Tibial nerve (tissue), 3 donors: ENCODE results near the gene RBM17.

Source experiments
- POLR2A ChIP-seq, 2 donors: fragments of 450-650 bp; IDR thresholded peaks; one replicate each; pipeline ENCODE4 v1.6.1; 2017; ENCODE audit warnings: antibody characterized with exemption in 2 of 2, mild to moderate bottlenecking in 2 of 2, moderate library complexity in 2 of 2
- TF ChIP-seq, protein P1 (sequence below), 5 experiments: fragments of 200-600 bp in 3 of 5; fragments of 450-650 bp in 2 of 5; sonication (generic) in 3 of 5; IDR thresholded peaks; one replicate each; pipeline ENCODE4 v1.5.1; 2016 to 2019; ENCODE audit warnings: antibody characterized with exemption in 5 of 5, mild to moderate bottlenecking in 3 of 5, moderate library complexity in 2 of 5

DNA sequence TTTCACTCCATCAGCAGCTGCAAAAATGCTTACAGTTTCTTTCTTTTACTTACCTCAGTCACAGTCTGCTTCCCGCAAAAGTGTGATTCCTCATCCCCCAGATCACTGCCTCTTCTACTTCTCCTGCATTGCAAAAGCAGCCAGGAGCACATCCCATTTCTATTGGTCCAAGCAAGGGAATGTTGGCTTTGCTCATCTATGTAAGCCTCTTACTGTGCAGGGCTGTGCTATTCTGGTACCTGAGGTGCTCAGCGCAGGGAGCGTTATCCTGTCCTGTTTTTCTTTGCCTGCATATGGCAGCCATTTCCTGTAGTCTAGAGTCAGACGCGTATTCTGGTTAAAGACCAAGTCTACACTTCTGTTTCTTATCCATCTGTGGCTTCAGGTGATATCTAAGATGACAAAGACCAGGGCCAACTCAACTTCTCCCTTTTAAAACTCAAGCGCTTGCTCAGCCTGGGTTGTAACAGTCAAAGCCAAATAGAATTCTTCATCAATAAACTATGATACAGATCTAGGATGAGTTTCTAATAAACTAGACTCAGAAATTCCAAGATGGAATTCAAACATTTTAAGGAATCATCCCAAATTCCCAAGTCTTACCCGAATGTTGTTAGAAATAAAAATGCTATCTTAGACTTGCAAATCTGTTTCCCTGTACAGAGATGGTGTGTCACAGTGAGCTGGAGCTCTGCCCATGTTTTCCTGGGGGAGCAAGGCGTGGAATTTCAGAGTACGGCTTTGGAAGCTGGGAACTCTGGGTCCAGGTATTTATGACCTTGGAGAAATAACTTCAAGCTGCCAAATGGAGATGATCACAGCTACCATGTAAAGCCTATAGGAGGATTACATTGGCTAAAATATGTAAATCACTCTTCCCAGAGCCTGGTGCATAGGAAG lies 6.1 kb upstream of the RBM17 start:
- TF ChIP-seq, protein P1, sequence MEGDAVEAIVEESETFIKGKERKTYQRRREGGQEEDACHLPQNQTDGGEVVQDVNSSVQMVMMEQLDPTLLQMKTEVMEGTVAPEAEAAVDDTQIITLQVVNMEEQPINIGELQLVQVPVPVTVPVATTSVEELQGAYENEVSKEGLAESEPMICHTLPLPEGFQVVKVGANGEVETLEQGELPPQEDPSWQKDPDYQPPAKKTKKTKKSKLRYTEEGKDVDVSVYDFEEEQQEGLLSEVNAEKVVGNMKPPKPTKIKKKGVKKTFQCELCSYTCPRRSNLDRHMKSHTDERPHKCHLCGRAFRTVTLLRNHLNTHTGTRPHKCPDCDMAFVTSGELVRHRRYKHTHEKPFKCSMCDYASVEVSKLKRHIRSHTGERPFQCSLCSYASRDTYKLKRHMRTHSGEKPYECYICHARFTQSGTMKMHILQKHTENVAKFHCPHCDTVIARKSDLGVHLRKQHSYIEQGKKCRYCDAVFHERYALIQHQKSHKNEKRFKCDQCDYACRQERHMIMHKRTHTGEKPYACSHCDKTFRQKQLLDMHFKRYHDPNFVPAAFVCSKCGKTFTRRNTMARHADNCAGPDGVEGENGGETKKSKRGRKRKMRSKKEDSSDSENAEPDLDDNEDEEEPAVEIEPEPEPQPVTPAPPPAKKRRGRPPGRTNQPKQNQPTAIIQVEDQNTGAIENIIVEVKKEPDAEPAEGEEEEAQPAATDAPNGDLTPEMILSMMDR (IDR thresholded peaks at IDR 0.05), result no peak
- no peak for TF ChIP-seq POLR2A (IDR thresholded peaks at IDR 0.05)
